ENCODE measurements around the gene TNRC6C. TPM values are rescaled to one million over a fixed set of nuclear protein-coding genes. Genes with fewer than 3 reads are reported as not detected.

The TNRC6C gene
- total and polyA plus RNA-seq, 9 of the 15 experiments (the other 6 are each of a cell fraction or from before 2014, with no cell fraction given): 0.20 to 4.9 (median 2.3) TPM

DNA sequence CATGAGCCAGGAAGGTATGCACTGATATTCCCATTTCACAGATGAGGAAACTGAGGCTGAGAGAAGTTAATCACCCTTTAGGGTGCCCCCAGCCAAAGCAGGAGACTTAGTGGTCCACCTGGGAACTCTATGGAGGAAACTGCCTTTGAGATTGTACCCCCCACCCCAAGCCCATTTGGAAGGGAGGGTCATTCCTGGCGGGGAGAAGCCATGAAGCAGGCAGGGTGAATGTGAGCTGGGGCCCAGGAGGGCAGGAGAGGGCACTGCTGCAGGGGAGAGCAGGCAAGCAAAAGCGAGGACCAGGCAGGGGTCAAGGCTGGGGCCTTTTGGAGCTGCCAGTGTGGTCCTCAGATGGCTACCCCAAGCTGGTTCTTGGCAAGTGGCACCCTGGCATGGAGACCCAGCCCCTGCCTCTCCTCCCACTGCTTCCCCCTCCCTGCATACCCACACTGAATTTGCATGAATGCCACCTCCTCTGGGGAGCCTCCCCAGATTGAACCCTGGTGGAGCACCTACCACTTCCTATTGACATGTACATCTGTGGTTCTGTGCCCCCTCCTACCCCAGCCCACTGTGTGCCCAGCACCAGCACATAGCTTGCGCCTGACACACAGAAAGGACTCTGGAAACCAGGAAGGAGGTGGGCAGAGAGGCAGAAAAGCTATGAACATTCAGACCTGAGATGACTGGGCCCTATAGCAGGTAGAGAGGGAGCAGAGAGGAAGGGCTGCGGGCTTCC lies 171.0 kb downstream of the TNRC6C start (continued):
- TF ChIP-seq, protein P1, sequence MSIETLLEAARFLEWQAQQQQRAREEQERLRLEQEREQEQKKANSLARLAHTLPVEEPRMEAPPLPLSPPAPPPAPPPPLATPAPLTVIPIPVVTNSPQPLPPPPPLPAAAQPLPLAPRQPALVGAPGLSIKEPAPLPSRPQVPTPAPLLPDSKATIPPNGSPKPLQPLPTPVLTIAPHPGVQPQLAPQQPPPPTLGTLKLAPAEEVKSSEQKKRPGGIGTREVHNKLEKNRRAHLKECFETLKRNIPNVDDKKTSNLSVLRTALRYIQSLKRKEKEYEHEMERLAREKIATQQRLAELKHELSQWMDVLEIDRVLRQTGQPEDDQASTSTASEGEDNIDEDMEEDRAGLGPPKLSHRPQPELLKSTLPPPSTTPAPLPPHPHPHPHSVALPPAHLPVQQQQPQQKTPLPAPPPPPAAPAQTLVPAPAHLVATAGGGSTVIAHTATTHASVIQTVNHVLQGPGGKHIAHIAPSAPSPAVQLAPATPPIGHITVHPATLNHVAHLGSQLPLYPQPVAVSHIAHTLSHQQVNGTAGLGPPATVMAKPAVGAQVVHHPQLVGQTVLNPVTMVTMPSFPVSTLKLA (conservative IDR thresholded peaks at IDR 0.05): no peak
- TF ChIP-seq ZNF12 (CRISPR knock-in tag; IDR thresholded peaks at IDR 0.05): no peak
- no peak; the same call in 1 of the 2 replicates for TF ChIP-seq ETV5 (CRISPR knock-in tag; IDR thresholded peaks at IDR 0.05; ENCODE audit: low read depth)
- TF ChIP-seq CHD4 (IDR thresholded peaks at IDR 0.05; ENCODE audit: insufficient read depth, insufficient replicate concordance, low read depth, low read length, poor library complexity, severe bottlenecking): peak; percentile 99
- no peak for TF ChIP-seq ZNF347 (CRISPR knock-in tag; IDR thresholded peaks at IDR 0.05; ENCODE audit: low read depth)
- TF ChIP-seq, protein P2, sequence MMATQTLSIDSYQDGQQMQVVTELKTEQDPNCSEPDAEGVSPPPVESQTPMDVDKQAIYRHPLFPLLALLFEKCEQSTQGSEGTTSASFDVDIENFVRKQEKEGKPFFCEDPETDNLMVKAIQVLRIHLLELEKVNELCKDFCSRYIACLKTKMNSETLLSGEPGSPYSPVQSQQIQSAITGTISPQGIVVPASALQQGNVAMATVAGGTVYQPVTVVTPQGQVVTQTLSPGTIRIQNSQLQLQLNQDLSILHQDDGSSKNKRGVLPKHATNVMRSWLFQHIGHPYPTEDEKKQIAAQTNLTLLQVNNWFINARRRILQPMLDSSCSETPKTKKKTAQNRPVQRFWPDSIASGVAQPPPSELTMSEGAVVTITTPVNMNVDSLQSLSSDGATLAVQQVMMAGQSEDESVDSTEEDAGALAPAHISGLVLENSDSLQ (IDR thresholded peaks at IDR 0.05): no peak
- TF ChIP-seq E2F4 (CRISPR knock-in tag; IDR thresholded peaks at IDR 0.05; ENCODE audit: low read depth): no peak
- TF ChIP-seq GABPB1 (CRISPR knock-in tag; IDR thresholded peaks at IDR 0.05): no peak
- TF ChIP-seq ZNF124 (CRISPR knock-in tag; IDR thresholded peaks at IDR 0.05): no peak
- TF ChIP-seq USF2 (CRISPR knock-in tag; IDR thresholded peaks at IDR 0.05): no peak
- no peak for TF ChIP-seq TSHZ1 (CRISPR knock-in tag; IDR thresholded peaks at IDR 0.05)
- no peak for TF ChIP-seq ZNF212 (CRISPR knock-in tag; IDR thresholded peaks at IDR 0.05)
- TF ChIP-seq ILF3 (IDR thresholded peaks at IDR 0.05; ENCODE audit: borderline replicate concordance): no peak
- TF ChIP-seq ZBTB43 (CRISPR knock-in tag; IDR thresholded peaks at IDR 0.05): no peak
- no peak for TF ChIP-seq PURB (CRISPR knock-in tag; IDR thresholded peaks at IDR 0.05; ENCODE audit: low read depth)
- no peak for TF ChIP-seq KLF13 (tag; IDR thresholded peaks at IDR 0.05; ENCODE audit: borderline replicate concordance, low read depth)
- TF ChIP-seq BDP1 (IDR thresholded peaks at IDR 0.05; ENCODE audit: insufficient read depth, insufficient read length): no peak
